Skin epidermis (tissue), 12 donors: ENCODE results near the gene MYOM1.
A peak's percentile ranks its signal among the peaks of the same experiment; 100 is the strongest.

Source experiments
- H3K27ac ChIP-seq, 21 experiments: fragments of 200-600 bp; sonication (generic) in 11 of 21; one replicate each; pipeline ENCODE4 v1.5.0; 2020; ENCODE audit warnings: mild to moderate bottlenecking in 3 of 21, inconsistent platforms in 2 of 21, moderate library complexity in 2 of 21
- H3K4me3 ChIP-seq, 7 experiments: fragments of 200-600 bp; sonication (generic) in 2 of 7; one replicate each; pipeline ENCODE4 v1.5.0; 2020; ENCODE audit warnings: inconsistent platforms in 2 of 7, mild to moderate bottlenecking in 2 of 7, moderate library complexity in 1 of 7

Gene MYOM1

DNA sequence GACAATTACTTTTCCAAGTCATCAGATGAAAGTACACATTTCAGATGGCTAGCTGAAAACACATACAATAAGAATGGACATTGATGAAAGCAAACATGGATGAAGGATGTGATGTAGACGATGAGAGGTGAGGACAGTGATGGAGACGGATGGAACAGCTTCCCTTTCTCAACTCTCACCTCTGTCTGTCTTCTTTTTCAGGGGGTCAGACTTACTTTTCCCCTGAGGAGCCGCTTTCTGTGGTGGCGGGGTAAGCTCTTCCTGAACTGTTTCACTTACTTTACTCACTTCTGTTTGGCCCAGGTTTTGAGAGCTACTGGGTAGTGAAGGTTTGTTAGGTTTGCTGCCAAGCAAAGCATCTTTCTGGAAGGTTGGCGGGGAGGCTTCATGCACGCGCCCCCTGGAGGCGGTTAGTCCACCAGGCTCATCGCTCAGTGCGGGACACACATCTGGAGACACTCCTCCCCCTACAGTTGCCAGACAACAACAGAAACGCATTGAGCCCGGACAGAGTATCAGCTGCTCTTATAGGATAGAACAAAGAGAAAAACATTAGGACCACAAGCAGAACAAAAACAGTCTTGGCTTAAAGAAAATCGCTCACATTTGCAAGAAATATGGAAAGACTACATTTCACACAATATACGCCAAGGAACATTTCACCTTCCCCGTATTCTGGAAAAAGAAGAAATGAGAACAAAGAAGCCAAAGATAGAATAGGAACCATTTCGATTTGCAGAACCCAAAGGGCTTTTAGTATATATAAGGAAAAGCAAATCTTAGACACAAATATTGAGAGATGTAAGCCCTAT lies 90.5 kb downstream of the MYOM1 start:
- no peak overlapping the region for H3K4me3 ChIP-seq
- no peak overlapping the region for H3K27ac ChIP-seq

DNA sequence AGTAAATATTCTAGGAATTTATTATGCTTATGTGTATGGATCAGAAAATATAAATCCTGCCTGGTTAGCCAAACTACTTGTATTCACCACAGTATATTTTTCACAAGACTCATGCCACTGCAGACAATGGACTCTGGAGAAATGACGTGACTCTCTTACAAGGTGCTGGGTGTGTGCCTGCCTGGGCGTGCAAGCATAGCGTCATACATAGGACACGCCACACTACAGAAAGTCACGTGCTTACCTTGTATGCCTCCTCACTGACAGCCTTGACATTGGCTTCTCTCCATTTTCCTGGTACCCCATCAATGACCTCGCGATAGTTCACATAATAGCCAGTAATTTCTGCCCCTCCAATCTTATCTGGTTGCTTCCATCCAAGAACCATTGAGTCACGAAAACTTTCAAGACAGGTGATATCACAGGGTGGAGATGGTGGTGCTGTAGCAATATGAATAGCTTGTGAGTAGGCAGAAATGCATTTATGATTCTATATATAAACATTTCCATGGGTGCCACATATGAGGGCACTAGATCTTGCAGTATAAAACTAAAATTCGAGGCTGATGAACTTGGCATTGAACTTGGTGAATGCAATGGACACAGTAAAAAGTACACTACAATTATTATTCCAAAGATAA lies 93.2 kb downstream of the MYOM1 start:
- Histone ChIP-seq H3K27ac (no peak overlapping the region), H3K4me3 (no peak overlapping the region)

DNA sequence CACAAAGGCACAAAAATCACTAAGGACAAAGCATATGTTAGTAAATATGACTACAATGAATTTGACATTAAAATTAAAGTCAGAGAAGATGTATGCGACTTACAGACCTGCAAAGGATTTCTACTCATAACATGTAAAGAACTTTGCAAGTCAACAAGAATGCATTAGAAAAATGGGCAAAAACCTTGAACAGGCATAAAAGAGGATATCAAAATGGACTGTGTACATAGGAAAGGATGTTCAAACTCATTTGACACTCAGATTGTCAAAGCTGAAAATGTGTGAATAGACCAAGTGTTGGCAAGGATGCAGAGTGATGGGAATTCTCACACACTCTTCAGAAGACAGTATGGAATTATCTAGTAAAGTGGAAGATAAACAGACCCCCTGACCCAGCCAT lies 94.9 kb downstream of the MYOM1 start:
- no peak overlapping the region for H3K27ac ChIP-seq
- no peak overlapping the region for H3K4me3 ChIP-seq

DNA sequence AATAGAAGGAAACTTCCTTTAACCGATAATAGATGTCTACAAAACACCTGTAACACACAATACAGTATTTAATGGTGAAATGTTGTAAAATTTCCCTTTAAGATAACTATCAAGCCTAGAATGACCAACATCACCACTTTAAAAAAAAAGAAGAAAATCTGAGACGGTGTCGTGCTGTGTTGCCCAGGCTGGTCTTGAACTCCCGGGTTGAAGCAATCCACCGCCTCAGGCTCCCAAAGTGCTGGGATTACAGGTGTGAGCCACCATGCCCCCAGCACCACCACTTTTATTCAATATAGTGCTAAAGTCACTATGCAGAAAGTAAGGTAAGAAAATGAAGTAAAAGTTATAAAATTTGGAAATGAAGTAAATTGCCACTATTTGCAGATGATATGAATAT lies 96.9 kb downstream of the MYOM1 start:
- Histone ChIP-seq H3K27ac (no peak overlapping the region), H3K4me3 (no peak overlapping the region)

DNA sequence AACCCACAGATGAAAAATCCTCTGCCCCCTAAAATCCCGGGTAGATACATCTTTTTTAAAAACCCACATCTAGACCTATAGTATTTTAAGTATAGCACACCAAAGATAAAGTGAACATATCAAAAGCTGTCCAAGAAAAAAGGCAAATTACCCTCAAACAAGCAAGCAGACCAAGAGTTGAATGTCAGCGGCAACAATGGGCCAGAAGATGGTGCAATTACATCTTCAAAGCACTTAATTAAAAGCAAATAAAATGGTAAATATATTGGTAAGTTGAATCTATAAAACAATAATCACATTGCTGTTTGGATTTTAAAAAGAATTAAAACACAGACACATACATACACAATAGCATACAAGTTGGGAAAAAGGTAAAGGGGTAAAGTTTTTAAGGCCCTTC lies 98.5 kb downstream of the MYOM1 start:
- Histone ChIP-seq H3K4me3 (no peak overlapping the region), H3K27ac (no peak overlapping the region)

DNA sequence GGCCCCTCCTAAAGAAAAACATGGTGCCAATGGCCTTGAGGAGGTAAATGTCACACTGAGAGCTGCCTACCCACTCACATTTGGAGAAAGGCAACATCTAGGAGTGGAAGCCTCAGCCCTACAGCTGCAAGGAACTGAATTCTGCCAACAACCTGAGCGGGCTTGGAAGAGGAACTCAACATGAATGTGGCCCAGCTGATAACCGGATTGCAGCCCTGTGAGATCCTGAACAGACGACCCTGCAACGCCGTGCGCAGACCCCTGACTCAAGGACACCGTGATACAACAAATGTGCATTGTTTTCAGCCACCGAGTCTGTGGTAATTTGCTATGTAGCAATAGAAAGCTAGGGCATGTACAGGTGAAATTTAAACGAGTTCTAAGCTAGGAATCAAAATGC lies 99.4 kb downstream of the MYOM1 start:
- Histone ChIP-seq H3K27ac (peak overlapping the region in 2 of 21 experiments; percentile 12 to 57), H3K4me3 (no peak overlapping the region)

DNA sequence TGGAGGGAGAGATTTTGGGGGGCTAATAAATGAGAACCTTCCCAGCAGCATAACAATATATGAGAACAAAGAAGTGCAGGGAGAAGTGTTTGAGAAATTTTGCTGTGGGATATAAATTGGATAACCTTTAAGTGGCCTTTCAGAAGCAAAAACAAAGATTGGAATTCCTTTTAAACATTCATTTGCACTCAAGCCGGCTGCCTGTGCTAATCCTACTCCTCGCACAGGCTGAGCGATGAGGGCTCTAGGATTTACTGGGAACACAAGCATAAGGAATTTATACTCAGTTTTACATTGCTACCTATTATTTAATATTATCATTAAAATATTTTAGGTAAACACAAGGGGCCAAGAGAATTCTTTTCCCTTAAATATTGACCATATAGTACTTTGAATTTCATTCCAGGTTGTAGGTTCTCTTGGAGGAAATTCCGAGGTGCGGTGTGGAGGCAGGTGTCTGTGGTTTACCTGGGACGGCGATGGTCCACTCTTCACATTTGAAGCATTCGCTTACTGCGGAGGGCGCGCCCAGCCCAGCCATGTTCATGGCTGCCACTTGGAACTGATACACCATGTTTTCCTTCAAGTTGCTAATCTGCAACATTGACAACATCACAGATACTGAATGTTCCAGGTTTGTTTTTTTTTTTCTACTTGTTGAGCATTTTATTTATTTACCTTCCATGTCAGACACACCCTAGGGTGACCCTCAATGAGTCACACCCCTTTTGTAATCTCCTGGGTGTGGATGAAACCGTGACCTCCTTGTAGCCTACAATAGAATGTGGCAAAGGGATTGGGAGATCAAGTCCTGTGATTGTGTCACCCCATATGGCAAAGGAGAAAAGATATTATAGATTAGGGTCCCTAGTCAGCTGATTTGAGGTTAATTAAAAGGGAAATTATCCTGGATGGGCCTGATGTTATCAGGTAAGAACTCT lies 100.1 kb downstream of the MYOM1 start:
- Histone ChIP-seq H3K27ac (peak overlapping the region in 2 of 21 experiments; percentile 12 to 57), H3K4me3 (no peak overlapping the region)

DNA sequence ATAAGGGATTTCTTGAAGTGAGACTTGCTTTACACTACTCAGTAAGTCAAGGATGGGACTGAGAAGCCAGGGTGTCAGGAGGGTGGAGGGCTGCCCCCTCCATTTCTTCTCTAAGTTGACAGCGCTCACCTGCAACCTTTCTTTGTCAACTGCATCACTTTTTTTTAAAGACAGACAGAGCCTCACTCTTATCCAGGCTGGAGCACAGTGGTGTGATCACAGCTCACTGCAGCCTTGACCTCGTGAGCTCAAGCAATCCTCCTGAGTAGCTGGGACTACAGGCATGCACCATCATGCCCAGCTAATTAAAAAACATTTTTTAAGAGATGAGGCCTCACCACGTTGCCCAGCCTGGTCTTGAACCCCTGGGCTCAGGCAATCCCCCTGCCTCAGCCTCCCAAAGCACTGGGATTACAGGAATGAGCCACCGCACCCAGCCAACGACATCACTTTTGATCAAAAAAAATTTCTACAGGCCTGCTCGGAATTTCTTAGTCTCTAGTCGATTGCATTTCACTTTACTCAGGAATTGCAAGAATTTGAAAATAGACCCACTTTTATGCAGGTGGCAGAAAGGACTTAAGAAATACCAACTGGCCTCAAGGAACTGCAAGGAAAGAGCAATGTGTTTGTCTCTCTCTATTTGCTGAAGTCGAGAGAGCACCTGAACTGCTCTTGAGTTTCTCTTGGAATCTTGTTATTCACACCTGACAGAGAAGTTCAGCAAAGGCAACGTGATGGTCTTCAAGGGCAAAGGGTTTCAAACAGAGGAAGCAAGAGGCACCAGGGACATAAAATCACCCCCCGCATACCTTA lies 101.4 kb downstream of the MYOM1 start:
- no peak overlapping the region for H3K4me3 ChIP-seq
- peak overlapping the region in 5 of 21 experiments; percentile 3 to 47 (median 40) for H3K27ac ChIP-seq

DNA sequence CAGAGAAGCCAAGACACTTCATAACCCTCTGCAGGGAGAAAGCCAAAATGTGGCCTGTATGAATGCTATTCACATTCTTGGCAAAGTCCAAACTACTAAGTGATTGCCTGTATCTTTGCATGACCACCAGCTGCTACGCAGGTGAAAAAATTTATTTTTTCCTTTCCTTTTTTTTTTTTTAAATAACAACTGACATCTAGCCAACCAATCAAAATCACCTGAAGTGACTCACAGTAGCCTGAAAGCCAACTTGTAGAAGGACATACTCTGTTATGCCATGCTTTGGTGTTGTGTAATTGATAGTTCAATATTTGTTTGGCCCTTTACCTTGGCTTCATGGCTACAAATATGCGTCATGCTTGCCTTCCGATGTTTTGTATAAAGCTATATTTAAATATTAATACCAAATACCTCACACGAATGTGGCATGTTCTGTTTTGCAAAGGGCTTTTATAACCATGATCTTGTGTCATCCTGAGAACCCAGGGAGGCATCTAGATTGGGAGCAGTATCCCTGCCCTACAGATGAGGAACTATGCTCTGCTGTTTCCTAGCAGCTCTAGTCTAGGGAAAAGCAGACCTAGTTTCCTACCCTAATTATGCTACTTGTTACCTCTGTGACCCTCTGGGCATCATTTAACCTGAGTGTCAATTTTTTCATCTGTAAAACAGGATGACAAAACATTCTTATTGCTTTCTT lies 102.1 kb downstream of the MYOM1 start:
- Histone ChIP-seq H3K27ac (peak overlapping the region in 4 of 21 experiments; percentile 16 to 47 (median 42)), H3K4me3 (no peak overlapping the region)

DNA sequence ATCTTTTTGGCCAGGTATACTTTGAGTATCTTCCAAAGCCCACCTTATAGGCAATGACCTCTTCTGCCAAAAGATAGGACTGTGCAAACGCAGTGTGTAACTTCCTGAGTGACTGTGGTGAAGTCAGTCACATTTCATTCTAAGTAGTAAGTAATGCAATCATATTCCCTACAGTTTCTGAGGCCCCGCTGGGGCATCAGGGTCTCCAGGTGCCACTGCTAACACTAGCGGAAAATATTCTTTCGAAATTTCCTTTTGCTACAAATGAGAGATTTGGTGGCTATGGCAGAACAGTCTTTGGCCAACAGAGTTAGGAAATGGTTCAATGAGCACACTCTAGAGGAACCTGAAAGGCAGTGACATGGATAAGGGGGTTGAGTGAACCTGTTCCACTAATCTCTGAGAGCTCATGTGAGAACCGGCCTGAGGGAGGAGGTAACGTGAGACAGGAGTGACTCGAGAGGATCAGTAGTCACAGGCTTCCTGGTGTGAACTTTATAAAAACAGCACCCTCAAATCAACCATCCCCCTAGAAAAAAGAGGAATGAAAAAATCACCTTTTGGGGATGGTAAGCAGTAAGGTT lies 104.2 kb downstream of the MYOM1 start:
- H3K4me3 ChIP-seq, result no peak overlapping the region
- no peak overlapping the region for H3K27ac ChIP-seq

DNA sequence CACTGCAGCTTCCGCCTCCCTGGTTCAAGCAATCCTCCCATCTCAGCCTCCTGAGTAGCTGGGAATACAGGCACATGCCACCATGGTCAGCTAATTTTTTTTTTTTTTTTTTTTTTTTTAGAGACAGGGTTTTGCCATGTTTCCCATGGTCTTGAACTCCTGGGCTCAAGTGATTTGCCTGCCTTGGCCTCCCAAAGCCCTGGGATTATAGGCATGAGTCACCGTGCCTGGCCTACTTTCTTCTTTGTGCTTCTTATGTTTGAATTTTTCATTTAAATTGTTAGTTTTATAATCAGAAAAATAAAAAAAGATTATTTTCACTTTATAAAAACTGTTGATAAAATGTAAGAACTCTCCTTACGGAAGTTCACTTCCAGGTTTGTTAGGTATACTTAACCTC lies 105.3 kb downstream of the MYOM1 start:
- no peak overlapping the region for H3K4me3 ChIP-seq
- H3K27ac ChIP-seq, result no peak overlapping the region

DNA sequence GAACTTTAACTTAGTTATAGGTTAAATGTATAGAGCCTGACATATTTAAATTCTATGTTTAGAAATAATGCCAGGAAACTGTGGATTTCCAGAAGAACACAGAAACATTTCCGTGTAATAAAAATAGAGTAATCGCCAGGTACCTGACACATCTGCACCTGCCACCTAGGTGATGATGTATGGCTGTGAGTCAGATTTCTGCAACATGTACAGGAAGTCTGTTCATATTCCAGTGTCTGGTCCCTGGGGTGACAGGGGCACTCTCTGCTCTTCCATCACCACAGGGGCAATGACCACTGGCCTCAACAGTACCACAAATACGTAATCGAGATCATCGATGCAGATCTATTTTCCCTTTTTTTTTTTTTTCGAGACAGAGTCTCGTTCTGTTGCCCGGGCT lies 105.7 kb downstream of the MYOM1 start:
- no peak overlapping the region for H3K27ac ChIP-seq

DNA sequence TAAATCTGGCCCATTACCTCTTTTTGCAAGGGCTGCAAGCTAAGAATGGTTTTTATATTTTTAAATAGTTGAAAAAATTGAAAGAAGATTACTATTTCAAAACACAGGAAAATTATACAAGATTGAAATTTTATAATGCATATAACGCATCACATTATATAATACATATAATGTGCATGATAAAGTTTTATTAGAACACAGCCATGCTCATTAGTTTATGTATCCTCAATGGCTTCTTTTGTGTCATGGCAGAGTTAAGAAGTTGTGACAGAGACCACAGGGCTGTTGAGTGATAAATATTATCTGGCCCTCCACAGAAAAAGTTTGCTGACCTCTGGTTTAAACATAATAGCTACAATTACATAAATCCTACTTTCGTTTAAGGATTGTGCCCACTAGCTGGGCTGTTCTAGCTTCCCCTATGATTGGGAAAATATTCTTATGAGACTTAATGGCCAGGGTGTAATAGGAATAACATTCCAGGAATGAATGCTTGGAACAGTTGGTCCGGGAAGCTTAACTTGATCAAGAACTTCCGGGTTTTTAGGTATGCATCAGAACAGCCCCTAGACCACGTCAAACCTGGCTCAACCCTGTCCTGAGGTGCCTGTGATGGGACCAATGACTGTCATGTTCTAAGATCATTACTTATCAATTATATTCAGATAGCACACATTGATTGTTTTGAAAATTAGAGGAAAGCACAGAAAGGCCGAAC lies 108.1 kb downstream of the MYOM1 start:
- H3K27ac ChIP-seq, result no peak overlapping the region
- H3K4me3 ChIP-seq, result no peak overlapping the region

More for the DNA sequence above, 105.7 kb downstream of the MYOM1 start:
- no peak overlapping the region for H3K4me3 ChIP-seq

DNA sequence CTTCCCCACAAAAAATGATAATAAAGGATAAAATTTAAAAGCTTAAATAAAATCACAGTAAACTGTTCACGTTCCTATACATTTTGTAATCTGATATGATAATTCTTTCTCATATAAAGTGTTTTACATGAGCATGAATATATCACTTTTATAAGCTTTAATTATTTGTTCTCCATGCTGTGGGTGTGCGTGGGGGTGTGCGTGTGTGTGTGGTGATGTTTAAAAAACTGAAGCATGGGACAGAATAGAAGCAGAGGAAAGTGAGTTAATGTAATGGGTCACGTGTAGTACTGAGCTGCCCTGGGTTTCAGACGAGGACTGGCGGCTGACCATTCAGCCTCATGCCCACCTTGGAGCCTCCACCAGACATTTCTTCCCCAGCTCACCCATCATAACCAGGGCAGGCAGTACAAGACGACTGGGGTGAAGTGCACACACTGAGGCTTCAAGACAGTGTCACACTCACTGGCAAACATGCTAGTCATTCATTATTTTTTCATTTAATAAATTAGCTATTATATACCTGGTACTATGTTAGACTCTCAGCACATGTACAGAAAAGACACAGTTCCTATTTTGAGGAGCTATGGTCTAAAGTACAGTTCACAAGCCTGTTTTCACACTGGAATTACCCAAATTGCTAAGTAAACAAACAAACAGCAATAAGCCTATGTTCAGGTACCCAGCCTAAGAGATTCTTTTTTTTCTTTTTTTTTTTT lies 109.6 kb downstream of the MYOM1 start:
- Histone ChIP-seq H3K4me3 (no peak overlapping the region), H3K27ac (no peak overlapping the region)

DNA sequence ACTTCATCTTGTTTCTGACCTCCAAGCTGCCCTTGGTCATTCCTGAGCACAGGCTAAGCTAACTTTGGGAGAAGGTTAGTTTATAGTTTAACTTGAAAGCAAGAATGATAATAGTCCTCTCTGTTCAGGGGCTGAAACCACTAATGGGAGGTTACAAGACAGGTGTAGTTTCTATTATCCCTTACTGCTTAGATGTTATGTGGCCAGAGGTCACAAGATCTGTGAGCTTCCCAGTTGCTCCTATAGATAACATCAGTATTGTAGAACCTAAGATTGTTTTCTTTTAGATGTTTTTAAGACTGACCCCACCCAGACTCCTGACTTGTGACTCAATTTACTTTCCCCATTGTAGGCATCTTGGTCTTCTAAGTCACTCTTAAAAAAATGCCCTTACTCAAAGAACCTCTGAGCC lies 112.0 kb downstream of the MYOM1 start:
- no peak overlapping the region for H3K27ac ChIP-seq
- H3K4me3 ChIP-seq, result no peak overlapping the region

DNA sequence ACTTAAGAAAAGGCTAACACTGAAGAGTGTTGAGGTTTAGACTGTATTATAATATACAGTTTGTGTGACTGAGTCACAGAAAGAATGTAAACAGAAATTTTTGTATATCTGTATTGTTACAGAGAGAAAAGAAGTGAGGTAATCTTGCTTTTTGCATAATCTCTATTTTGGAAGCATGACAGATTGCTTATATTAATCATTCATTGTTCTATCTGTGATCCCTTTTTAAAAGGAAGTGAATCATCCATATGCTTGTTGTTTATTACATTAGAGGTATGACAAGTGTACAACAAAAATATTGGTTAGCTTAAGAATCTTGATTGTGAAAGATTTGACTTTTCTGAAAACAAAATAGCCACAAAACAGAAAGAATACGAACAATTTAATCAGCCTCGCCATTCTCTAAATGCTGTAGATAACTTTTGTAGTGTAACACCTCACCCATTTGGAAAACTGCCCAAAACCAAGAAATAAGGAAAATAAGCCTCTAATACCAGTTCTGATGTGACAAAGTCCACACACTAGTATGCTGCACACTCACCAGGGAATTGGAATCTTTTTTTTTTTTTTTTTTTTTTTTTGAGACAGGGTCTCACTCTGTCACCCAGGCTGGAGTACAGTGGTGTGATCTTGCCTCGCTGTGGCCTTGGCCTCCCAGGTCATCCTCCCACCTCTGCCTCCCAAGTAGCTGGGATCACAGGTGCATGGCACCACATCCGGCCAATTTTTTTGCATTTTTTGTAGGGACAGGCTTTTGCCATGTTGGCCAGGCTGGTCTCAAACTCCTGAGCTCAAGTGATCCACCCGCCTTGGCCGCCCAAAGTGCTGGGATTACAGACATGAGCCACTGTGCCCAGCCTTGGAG lies 115.3 kb downstream of the MYOM1 start:
- peak overlapping the region in 1 of 21 experiments; percentile 5 for H3K27ac ChIP-seq
- H3K4me3 ChIP-seq, result no peak overlapping the region
